ENCODE data around the gene PPP3R2. TPM values are rescaled to one million over a fixed set of nuclear protein-coding genes. Genes with fewer than 3 reads are reported as not detected.

PPP3R2 gene
- total RNA-seq, 1 experiment from 2014 or later = not detected

GRCh38 chr9:101639785-101640665, 45.3 kb upstream of the PPP3R2 start:
- CTCF ChIA-PET = no interaction called here
- DNase-seq (ENCODE audit: low spot score) (no peak), ATAC-seq (no peak)
- Mint-ChIP-seq H3K27ac (no peak overlapping the region), H3K4me1 (no peaks in the 10 kb centered on the region), H3K27me3 (ENCODE audit: low read depth) (0 out of 2 replicates have a peak, but pooled peaks cover 4% of the 10 kb centered on the region), H3K36me3 (peaks cover 9% of the 10 kb centered on the region), H3K4me3 (no peak overlapping the region), H3K9me3 (peaks cover 19% of the 10 kb centered on the region)
- TF ChIP-seq ZNF121 (CRISPR knock-in tag; IDR thresholded peaks at IDR 0.05) (no peak), ZNF416 (CRISPR knock-in tag; IDR thresholded peaks at IDR 0.05) (no peak), IRF2 (CRISPR knock-in tag; IDR thresholded peaks at IDR 0.05; ENCODE audit: borderline replicate concordance, low read depth) (no peak), GTF2I (CRISPR knock-in tag; conservative IDR thresholded peaks at IDR 0.05) (no peak), NFE2L1 (CRISPR knock-in tag; IDR thresholded peaks at IDR 0.05) (no peak), E2F5 (CRISPR knock-in tag; IDR thresholded peaks at IDR 0.05) (no peak), TEAD4 (CRISPR knock-in tag; IDR thresholded peaks at IDR 0.05) (no peak), ATF2 (CRISPR knock-in tag; IDR thresholded peaks at IDR 0.05; ENCODE audit: borderline replicate concordance, low read depth) (no peak), CTCF (IDR thresholded peaks at IDR 0.05) (no peak), ERG (CRISPR knock-in tag; IDR thresholded peaks at IDR 0.05) (no peak), ZMAT4 (CRISPR knock-in tag; IDR thresholded peaks at IDR 0.05) (no peak), AR (CRISPR knock-in tag; IDR thresholded peaks at IDR 0.05) (no peak), MYBL2 (CRISPR knock-in tag; IDR thresholded peaks at IDR 0.05) (no peak), FOXK1 (CRISPR knock-in tag; IDR thresholded peaks at IDR 0.05) (no peak), SMAD4 (CRISPR knock-in tag; IDR thresholded peaks at IDR 0.05) (no peak), TEAD1 (CRISPR knock-in tag; IDR thresholded peaks at IDR 0.05) (no peak), ARID4B (CRISPR knock-in tag; IDR thresholded peaks at IDR 0.05; ENCODE audit: borderline replicate concordance) (no peak)
- POLR2A ChIA-PET = no interaction called here
